HUES48 (cell line): Measurements from ENCODE around the gene ABCC9.
"Not testable (repeated sequence)": the region's sequence is repeated elsewhere in the genome, so short reads cannot be mapped to it uniquely, and the experiment has no call there.

Experiments used
- H3K27ac ChIP-seq: one replicate; pipeline ENCODE4 v1.7.0; 2013; ENCODE audit warnings: low read depth, low read length, inconsistent platforms
- H3K27me3 ChIP-seq: 2 replicates; pipeline ENCODE4 v1.6.1; 2013; ENCODE audit warnings: mild to moderate bottlenecking, low read length; ENCODE audit not compliant: control insufficient read depth, insufficient read depth
- H3K36me3 ChIP-seq: 2 replicates; pipeline ENCODE4 v1.6.1; 2013; ENCODE audit warnings: low read length; ENCODE audit not compliant: control insufficient read depth, insufficient read depth
- H3K4me1 ChIP-seq: 2 replicates; pipeline ENCODE4 v1.6.1; 2013; ENCODE audit warnings: mild to moderate bottlenecking, low read length; ENCODE audit not compliant: control insufficient read depth, insufficient read depth
- H3K4me3 ChIP-seq: 2 replicates; pipeline ENCODE4 v1.5.1; 2013; ENCODE audit warnings: mild to moderate bottlenecking, low read depth, low read length
- H3K9ac ChIP-seq: 2 replicates; pipeline ENCODE4 v1.6.1; 2013; ENCODE audit warnings: mild to moderate bottlenecking, low read depth, low read length, moderate library complexity
- H3K9me3 ChIP-seq: 2 replicates; pipeline ENCODE4 v1.6.1; 2013; ENCODE audit warnings: low read length; ENCODE audit not compliant: control insufficient read depth, insufficient read depth

ABCC9 gene

GRCh38 chr12:21818627-21819026 lies 122.6 kb downstream of the ABCC9 start:
- no peak overlapping the region for H3K4me3 ChIP-seq
- H3K9me3 ChIP-seq, result no peaks in the 10 kb centered on the region
- no peaks in the 10 kb centered on the region for H3K27me3 ChIP-seq
- H3K27ac ChIP-seq, result no peak overlapping the region
- no peaks in the 10 kb centered on the region for H3K36me3 ChIP-seq
- H3K9ac ChIP-seq, result no peak overlapping the region
- no peaks in the 10 kb centered on the region for H3K4me1 ChIP-seq

DNA sequence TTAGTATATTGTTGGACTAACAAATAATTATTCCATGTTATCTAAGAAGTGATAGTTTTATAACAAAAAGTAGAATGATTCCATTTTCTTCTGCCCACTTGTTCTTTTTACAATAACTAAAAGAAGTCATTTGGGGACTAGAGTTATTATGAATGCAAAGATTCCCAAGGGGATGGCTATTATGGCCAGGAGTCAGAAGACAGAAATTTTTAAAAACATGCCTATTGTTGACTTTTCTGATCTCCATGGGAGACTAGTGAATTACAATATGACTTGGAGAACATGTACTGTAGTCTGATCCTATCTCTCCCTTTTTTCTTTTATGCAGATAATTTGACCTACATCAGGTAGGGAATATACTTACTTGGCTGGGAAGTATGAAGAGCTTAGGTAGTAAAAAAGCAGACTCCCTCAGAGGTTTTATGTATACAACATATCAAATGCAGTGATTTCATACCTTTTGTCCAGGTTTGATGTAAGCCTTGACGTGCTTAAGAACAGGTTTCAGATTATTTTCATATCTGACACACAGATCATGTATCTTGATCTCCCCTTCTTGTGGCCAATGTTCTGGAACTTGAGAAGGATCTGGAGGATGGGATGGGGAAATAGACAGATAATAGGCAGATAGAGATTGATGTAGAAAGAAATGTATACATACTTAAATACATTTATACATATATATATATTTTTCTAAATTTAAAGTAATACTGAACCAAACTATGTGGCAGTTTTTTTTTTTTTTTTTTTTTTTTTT lies 125.7 kb downstream of the ABCC9 start:
- Histone ChIP-seq H3K4me3 (no peak overlapping the region), H3K27me3 (no peaks in the 10 kb centered on the region), H3K36me3 (no peaks in the 10 kb centered on the region), H3K9me3 (no peaks in the 10 kb centered on the region), H3K9ac (no peak overlapping the region), H3K27ac (no peak overlapping the region), H3K4me1 (no peaks in the 10 kb centered on the region)

GRCh38 chr12:21814814-21815213 lies 126.4 kb downstream of the ABCC9 start:
- Histone ChIP-seq H3K27me3 (no peaks in the 10 kb centered on the region), H3K9ac (no peak overlapping the region), H3K4me1 (no peaks in the 10 kb centered on the region), H3K36me3 (no peaks in the 10 kb centered on the region), H3K4me3 (no peak overlapping the region), H3K27ac (no peak overlapping the region), H3K9me3 (no peaks in the 10 kb centered on the region)

- Histone ChIP-seq H3K27me3 (no peaks in the 10 kb centered on the region), H3K9me3 (no peaks in the 10 kb centered on the region), H3K4me3 (no peak overlapping the region), H3K9ac (no peak overlapping the region), H3K4me1 (no peaks in the 10 kb centered on the region), H3K27ac (no peak overlapping the region), H3K36me3 (no peaks in the 10 kb centered on the region)
Observed at GRCh38 chr12:21814327-21814726, 126.9 kb downstream of the ABCC9 start.

DNA sequence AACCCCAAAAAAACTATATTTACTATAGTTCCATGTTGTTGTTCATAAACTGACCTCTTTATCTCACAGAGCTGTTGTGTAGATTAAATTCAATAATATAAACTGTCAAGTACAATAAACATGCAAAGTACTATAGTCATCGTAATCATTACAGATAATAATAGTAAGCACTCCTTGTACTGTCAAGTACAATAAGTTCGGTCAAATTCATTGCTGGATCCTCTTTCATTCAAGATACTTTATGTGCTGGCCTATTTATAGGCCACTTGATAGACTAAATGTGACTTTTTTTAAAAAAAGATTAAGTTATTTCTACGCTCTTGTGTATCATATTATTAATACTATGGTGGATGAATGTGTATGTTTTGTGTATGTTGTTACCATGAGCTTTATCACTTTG lies 127.5 kb downstream of the ABCC9 start:
- H3K27ac ChIP-seq, result no peak overlapping the region
- H3K4me1 ChIP-seq, result no peaks in the 10 kb centered on the region
- no peaks in the 10 kb centered on the region for H3K9me3 ChIP-seq
- no peak overlapping the region for H3K9ac ChIP-seq
- H3K36me3 ChIP-seq, result no peaks in the 10 kb centered on the region
- H3K27me3 ChIP-seq, result no peaks in the 10 kb centered on the region
- H3K4me3 ChIP-seq, result no peak overlapping the region

- no peaks in the 10 kb centered on the region for H3K4me1 ChIP-seq
- H3K27ac ChIP-seq, result no peak overlapping the region
- no peak overlapping the region for H3K4me3 ChIP-seq
- no peaks in the 10 kb centered on the region for H3K36me3 ChIP-seq
- H3K9me3 ChIP-seq, result no peaks in the 10 kb centered on the region
- H3K9ac ChIP-seq, result no peak overlapping the region
- no peaks in the 10 kb centered on the region for H3K27me3 ChIP-seq
Observed at GRCh38 chr12:21813125-21813524, 128.1 kb downstream of the ABCC9 start.

DNA sequence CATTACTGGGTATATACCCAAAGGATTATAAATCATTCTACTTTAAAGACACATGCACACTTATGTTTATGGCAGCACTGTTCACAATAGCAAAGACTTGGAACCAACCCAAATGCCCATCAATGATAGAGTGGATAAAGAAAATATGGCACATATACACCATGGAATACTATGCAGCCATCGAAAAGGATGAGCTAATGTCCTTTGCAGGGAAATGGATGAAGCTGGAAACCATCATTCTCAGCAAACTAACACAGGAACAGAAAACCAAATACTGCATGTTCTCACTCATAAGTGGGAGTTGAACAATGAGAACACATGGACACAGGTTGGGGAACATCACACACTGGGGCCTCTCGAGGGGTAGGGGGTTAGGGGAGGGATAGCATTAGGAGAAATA lies 128.9 kb downstream of the ABCC9 start:
- not testable (repeated sequence) for H3K27ac ChIP-seq, H3K36me3 ChIP-seq, H3K4me1 ChIP-seq, H3K9me3 ChIP-seq, H3K9ac ChIP-seq, H3K27me3 ChIP-seq, H3K4me3 ChIP-seq

- no peak overlapping the region for H3K27ac ChIP-seq
- H3K27me3 ChIP-seq, result no peaks in the 10 kb centered on the region
- no peak overlapping the region for H3K4me3 ChIP-seq
- H3K36me3 ChIP-seq, result no peaks in the 10 kb centered on the region
- no peak overlapping the region for H3K9ac ChIP-seq
- no peaks in the 10 kb centered on the region for H3K9me3 ChIP-seq
- H3K4me1 ChIP-seq, result no peaks in the 10 kb centered on the region
Observed at GRCh38 chr12:21809100-21809499, 132.1 kb downstream of the ABCC9 start.

GRCh38 chr12:21806255-21806654 lies 135.0 kb downstream of the ABCC9 start:
- no peaks in the 10 kb centered on the region for H3K36me3 ChIP-seq
- no peak overlapping the region for H3K4me3 ChIP-seq
- no peak overlapping the region for H3K27ac ChIP-seq
- no peak overlapping the region for H3K9ac ChIP-seq
- no peaks in the 10 kb centered on the region for H3K9me3 ChIP-seq
- H3K4me1 ChIP-seq, result no peaks in the 10 kb centered on the region
- no peaks in the 10 kb centered on the region for H3K27me3 ChIP-seq

GRCh38 chr12:21801522-21802288 lies 139.5 kb downstream of the ABCC9 start:
- H3K27ac ChIP-seq, result no peak overlapping the region
- H3K4me1 ChIP-seq, result no peaks in the 10 kb centered on the region
- H3K27me3 ChIP-seq, result no peaks in the 10 kb centered on the region
- no peaks in the 10 kb centered on the region for H3K9me3 ChIP-seq
- H3K36me3 ChIP-seq, result no peaks in the 10 kb centered on the region
- no peak overlapping the region for H3K4me3 ChIP-seq
- H3K9ac ChIP-seq, result no peak overlapping the region

DNA sequence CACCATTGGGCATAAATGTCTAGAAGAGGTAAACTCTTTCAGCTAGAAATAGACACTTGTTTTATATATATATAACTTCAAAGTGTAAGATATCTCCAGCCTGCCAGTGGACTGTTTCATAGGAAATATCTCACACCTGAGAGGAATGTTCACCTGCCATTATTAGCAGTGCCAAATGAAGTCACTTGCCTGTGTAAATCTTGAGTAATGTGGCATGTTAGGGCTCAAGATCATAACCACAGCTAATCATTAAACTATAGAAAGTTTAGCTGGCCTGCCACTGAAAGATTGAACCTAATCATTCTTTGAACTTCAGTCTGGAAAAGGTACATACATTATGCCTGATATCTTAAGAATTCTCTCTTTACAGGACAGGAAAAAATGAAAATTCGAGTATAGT lies 141.2 kb downstream of the ABCC9 start:
- Histone ChIP-seq H3K4me3 (no peak overlapping the region), H3K9me3 (no peaks in the 10 kb centered on the region), H3K27ac (no peak overlapping the region), H3K36me3 (no peaks in the 10 kb centered on the region), H3K4me1 (no peaks in the 10 kb centered on the region), H3K9ac (no peak overlapping the region), H3K27me3 (no peaks in the 10 kb centered on the region)
